ENCODE measurements around the gene PERP. TPM values are rescaled to one million over a fixed set of nuclear protein-coding genes. Genes with fewer than 3 reads are reported as not detected.

PERP gene
- total and polyA plus RNA-seq, 2 of the 8 experiments (the other 6 are each of a cell fraction or from before 2014, with no cell fraction given), result 21.0 to 26.7 TPM

DNA sequence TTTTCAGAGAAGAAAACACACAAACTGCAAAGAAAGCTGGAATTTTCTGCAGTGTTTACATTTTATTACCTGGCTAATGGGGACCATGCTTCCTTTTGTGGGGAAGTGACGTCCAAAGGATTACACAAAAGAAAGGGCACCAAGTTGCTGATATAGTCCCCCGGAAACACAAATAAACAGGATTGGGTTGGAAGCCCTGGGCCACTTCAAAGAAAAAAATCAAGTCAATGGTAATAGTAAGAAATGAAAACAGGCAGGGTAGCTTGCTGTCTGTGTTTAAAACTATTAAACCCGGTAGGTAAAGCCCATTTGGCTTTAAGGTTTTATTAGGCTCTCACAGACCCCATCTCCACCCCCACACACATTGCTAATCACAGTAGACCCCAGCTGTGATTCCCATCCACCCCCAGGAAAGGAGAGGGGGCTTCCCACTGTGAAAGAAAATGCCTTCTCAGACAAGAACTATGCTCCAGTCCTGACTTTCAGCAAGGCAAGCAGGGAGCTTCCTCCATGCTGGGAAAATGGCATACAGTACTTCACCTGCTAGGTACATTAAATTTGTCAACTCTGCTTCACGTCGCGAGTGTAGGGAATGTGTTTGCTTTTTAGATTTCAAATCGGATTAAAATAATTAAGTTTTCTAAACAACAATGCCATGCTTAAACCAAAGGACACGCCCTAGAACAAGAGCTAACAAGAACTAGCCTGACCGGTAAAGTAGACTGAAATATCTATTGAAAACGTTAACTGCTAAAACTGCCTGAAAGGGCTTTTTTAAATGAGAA is 1.1 kb downstream of the PERP start (continued):
- TF ChIP-seq, protein P1, sequence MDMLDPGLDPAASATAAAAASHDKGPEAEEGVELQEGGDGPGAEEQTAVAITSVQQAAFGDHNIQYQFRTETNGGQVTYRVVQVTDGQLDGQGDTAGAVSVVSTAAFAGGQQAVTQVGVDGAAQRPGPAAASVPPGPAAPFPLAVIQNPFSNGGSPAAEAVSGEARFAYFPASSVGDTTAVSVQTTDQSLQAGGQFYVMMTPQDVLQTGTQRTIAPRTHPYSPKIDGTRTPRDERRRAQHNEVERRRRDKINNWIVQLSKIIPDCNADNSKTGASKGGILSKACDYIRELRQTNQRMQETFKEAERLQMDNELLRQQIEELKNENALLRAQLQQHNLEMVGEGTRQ (IDR thresholded peaks at IDR 0.05; ENCODE audit: low read length), result no peak
- TF ChIP-seq SIX5 (IDR thresholded peaks at IDR 0.05; ENCODE audit: low read depth, low read length), result no peak
- no peak for TF ChIP-seq HDAC6 (IDR thresholded peaks at IDR 0.05; ENCODE audit: low read depth, low read length)
- TF ChIP-seq EZH2 (IDR thresholded peaks at IDR 0.05; ENCODE audit: low read depth, low read length, severe bottlenecking), result no peak
- TF ChIP-seq JUN (IDR thresholded peaks at IDR 0.05; ENCODE audit: low read depth, low read length), result no peak
- 0 out of 2 replicates have a peak, but pooled peaks have one; percentile 44 for TF ChIP-seq BACH1 (IDR thresholded peaks at IDR 0.05; ENCODE audit: low read length)
- TF ChIP-seq SRF (IDR thresholded peaks at IDR 0.05; ENCODE audit: low read depth, low read length), result no peak
- TF ChIP-seq EP300 (IDR thresholded peaks at IDR 0.05; ENCODE audit: borderline replicate concordance in 1 of 2, low read depth in 2 of 2, low read length in 2 of 2), result no peak; a peak in 1 of 3 replicates
- no peak for TF ChIP-seq GABPA (IDR thresholded peaks at IDR 0.05; ENCODE audit: borderline replicate concordance, insufficient read depth, low read length)
- no peak for TF ChIP-seq CEBPB (IDR thresholded peaks at IDR 0.05; ENCODE audit: low read depth, low read length)
- no peak for TF ChIP-seq CHD2 (IDR thresholded peaks at IDR 0.05; ENCODE audit: low read length)
- no peak for TF ChIP-seq ZNF274 (IDR thresholded peaks at IDR 0.05; ENCODE audit: borderline replicate concordance, extremely low read depth, low read length)
- no peak for TF ChIP-seq POU5F1 (IDR thresholded peaks at IDR 0.05; ENCODE audit: low read depth, low read length)
- TF ChIP-seq FOSL1 (IDR thresholded peaks at IDR 0.05; ENCODE audit: insufficient read depth, low read depth, low read length), result no peak
- no peak for TF ChIP-seq CTBP2 (IDR thresholded peaks at IDR 0.05; ENCODE audit: borderline replicate concordance, insufficient read depth, insufficient read length, low read length)
- no peak for TF ChIP-seq SIRT6 (IDR thresholded peaks at IDR 0.05; ENCODE audit: low read length)
- no peak for TF ChIP-seq CBX8 (IDR thresholded peaks at IDR 0.05; ENCODE audit: borderline replicate concordance, low read depth, low read length)
- TF ChIP-seq SUZ12 (IDR thresholded peaks at IDR 0.05; ENCODE audit: low read length), result no peak
- TF ChIP-seq JUND (IDR thresholded peaks at IDR 0.05; ENCODE audit: low read length), result no peak
- no peak for TF ChIP-seq MAFK (IDR thresholded peaks at IDR 0.05; ENCODE audit: low read depth, low read length)
- no peak for TF ChIP-seq SP4 (IDR thresholded peaks at IDR 0.05; ENCODE audit: low read length)
- TF ChIP-seq, protein P2, sequence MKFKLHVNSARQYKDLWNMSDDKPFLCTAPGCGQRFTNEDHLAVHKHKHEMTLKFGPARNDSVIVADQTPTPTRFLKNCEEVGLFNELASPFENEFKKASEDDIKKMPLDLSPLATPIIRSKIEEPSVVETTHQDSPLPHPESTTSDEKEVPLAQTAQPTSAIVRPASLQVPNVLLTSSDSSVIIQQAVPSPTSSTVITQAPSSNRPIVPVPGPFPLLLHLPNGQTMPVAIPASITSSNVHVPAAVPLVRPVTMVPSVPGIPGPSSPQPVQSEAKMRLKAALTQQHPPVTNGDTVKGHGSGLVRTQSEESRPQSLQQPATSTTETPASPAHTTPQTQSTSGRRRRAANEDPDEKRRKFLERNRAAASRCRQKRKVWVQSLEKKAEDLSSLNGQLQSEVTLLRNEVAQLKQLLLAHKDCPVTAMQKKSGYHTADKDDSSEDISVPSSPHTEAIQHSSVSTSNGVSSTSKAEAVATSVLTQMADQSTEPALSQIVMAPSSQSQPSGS (IDR thresholded peaks at IDR 0.05; ENCODE audit: low read length), result no peak; the same call in 1 of the 2 replicates
